HG03097 (cell line): Measurements from ENCODE around the gene FAM217B.
"Not testable (repeated sequence)": the region's sequence is repeated elsewhere in the genome, so short reads cannot be mapped to it uniquely, and the experiment has no call there.

Experiments
- ATAC-seq: cut with Tn5 transposase; IDR thresholded peaks from one replicate; pipeline ENCODE4 v1.9.1; 2021; ENCODE audit not compliant: unreplicated experiment, low FRiP score

The FAM217B gene

GRCh38 chr20:59938221-59938620, 2.0 kb upstream of the FAM217B start:
- ATAC-seq: no peak

- no peak for ATAC-seq
Observed at GRCh38 chr20:59938696-59939051, 1.5 kb upstream of the FAM217B start.

- ATAC-seq: no peak
Observed at GRCh38 chr20:59939052-59939878, 924 bp upstream of the FAM217B start.

- peak; percentile 33 for ATAC-seq
Observed at GRCh38 chr20:59939879-59940128, 385 bp upstream of the FAM217B start.

GRCh38 chr20:59940956-59941294, 736 bp downstream of the FAM217B start:
- no peak for ATAC-seq

- no peak for ATAC-seq
Observed at GRCh38 chr20:59942245-59942644, 2.1 kb downstream of the FAM217B start.

- ATAC-seq: no peak
Observed at GRCh38 chr20:59944726-59945125, 4.5 kb downstream of the FAM217B start.

GRCh38 chr20:59945175-59945574, 5.0 kb downstream of the FAM217B start:
- ATAC-seq: no peak

- ATAC-seq: no peak
Observed at GRCh38 chr20:59945731-59946130, 5.5 kb downstream of the FAM217B start.

GRCh38 chr20:59947376-59947775, 7.2 kb downstream of the FAM217B start:
- no peak for ATAC-seq

- ATAC-seq: no peak
Observed at GRCh38 chr20:59948212-59948611, 8.0 kb downstream of the FAM217B start.

- ATAC-seq: no peak
Observed at GRCh38 chr20:59948828-59949720, 8.9 kb downstream of the FAM217B start.

- no peak for ATAC-seq
Observed at GRCh38 chr20:59949911-59950310, 9.7 kb downstream of the FAM217B start.

- ATAC-seq: no peak
Observed at GRCh38 chr20:59954718-59955117, 14.5 kb downstream of the FAM217B start.

- no peak for ATAC-seq
Observed at GRCh38 chr20:59955131-59955796, 15.1 kb downstream of the FAM217B start.

GRCh38 chr20:59957568-59957967, 17.4 kb downstream of the FAM217B start:
- not testable (repeated sequence) for ATAC-seq

GRCh38 chr20:59958123-59958522, 17.9 kb downstream of the FAM217B start, which contains the start of gene CDH26:
CDH26 (plus strand) TSS chr20:59958423; CDS start chr20:59958727, 304 bp downstream.
- ATAC-seq: no peak

- ATAC-seq: no peak
Observed at GRCh38 chr20:59958626-59959025, 18.4 kb downstream of the FAM217B start.

GRCh38 chr20:59961423-59961822, 21.2 kb downstream of the FAM217B start:
- no peak for ATAC-seq

- no peak for ATAC-seq
Observed at GRCh38 chr20:59962155-59962554, 22.0 kb downstream of the FAM217B start.

GRCh38 chr20:59966428-59966827, 26.2 kb downstream of the FAM217B start:
- ATAC-seq: no peak
